ENCODE measurements around the gene KIAA0040.
"Not testable (repeated sequence)": the region's sequence is repeated elsewhere in the genome, so short reads cannot be mapped to it uniquely, and the experiment has no call there.

The KIAA0040 gene

GRCh38 chr1:175118375-175119367 lies 73.9 kb downstream of the KIAA0040 start:
- Histone ChIP-seq H3K27ac (no peak overlapping the region), H3K4me3 (no peak overlapping the region)

GRCh38 chr1:175116903-175117302 lies 75.7 kb downstream of the KIAA0040 start:
- H3K4me3 ChIP-seq, result no peak overlapping the region
- no peak overlapping the region for H3K27ac ChIP-seq

GRCh38 chr1:175116210-175116798 lies 76.3 kb downstream of the KIAA0040 start:
- Histone ChIP-seq H3K27ac (no peak overlapping the region), H3K4me3 (no peak overlapping the region)

- Histone ChIP-seq H3K27ac (no peak overlapping the region), H3K4me3 (no peak overlapping the region)
Measured at GRCh38 chr1:175114996-175115395, 77.6 kb downstream of the KIAA0040 start.

GRCh38 chr1:175108331-175108820 lies 84.2 kb downstream of the KIAA0040 start:
- H3K4me3 ChIP-seq, H3K27ac ChIP-seq: not testable (repeated sequence)

Data from skin epidermis (tissue), 12 donors.